ENCODE measurements around the gene PAK2. TPM values are rescaled to one million over a fixed set of nuclear protein-coding genes. Genes with fewer than 3 reads are reported as not detected.

PAK2 gene
- 100 to 1,000 TPM in 1 of 2 experiments, 10 to 100 TPM in 1; 98.4 to 101 TPM for total RNA-seq

- Mint-ChIP-seq H3K9me3 (no peaks in the 10 kb centered on the region), H3K4me1 (ENCODE audit: low read depth) (peaks cover 28% of the 10 kb centered on the region), H3K4me3 (peak within 1 kb of the TSS; percentile 98), H3K27ac (peak within 1 kb of the TSS; percentile 96), H3K27me3 (no peaks in the 10 kb centered on the region), H3K36me3 (peaks cover 15% of the 10 kb centered on the region)
- DNase-seq: peak; percentile 92
- ChIA-PET CTCF (interaction anchor here (0.5 to 1.8 kb wide), 5 partner anchors 98 to 230 kb away, joined by 3 to 4 read pairs (median 3); partner anchors contain the start of gene NCBP2), POLR2A (interaction anchor here (0.7 to 3.2 kb wide), 11 partner anchors 18 to 202 kb away, joined by 3 to 28 read pairs (median 4); partner anchors contain the start of genes CEP19, FBXO45, NCBP2 and PIGX)
- intact Hi-C loops (cut with micrococcal nuclease): loop anchor here (1.0 to 5.0 kb wide), 6 partner anchors 28 to 203 kb away; partner anchors contain the start of genes CEP19, FBXO45, NCBP2 and PIGX
Observed at GRCh38 chr3:196739671-196740480, at the start of gene PAK2. PAK2 (plus strand) TSS chr3:196739857; CDS start chr3:196782647, 42,790 bp downstream.

GRCh38 chr3:196689941-196690660 lies 49.6 kb upstream of the PAK2 start:
- DNase-seq: no peak
- POLR2A ChIA-PET: no interaction called here
- intact Hi-C loops (cut with micrococcal nuclease): no loop called here

GRCh38 chr3:196691386-196691785 lies 48.3 kb upstream of the PAK2 start:
- POLR2A ChIA-PET: no interaction called here

More at GRCh38 chr3:196689941-196690660, 49.6 kb upstream of the PAK2 start:
- H3K27me3 Mint-ChIP-seq: no peaks in the 10 kb centered on the region
- CTCF ChIA-PET: interaction anchor here (9.0 kb wide), 1 partner anchor 80 kb away, joined by 294 read pairs; no protein-coding TSS in a partner anchor
- no peak overlapping the region for H3K27ac Mint-ChIP-seq
- no peaks in the 10 kb centered on the region for H3K36me3 Mint-ChIP-seq
- H3K4me3 Mint-ChIP-seq: no peak overlapping the region
- H3K4me1 Mint-ChIP-seq (ENCODE audit: low read depth): peaks cover 3% of the 10 kb centered on the region
- H3K9me3 Mint-ChIP-seq: no peaks in the 10 kb centered on the region

GRCh38 chr3:196694202-196694638 lies 45.4 kb upstream of the PAK2 start:
- no peaks in the 10 kb centered on the region for H3K4me1 Mint-ChIP-seq (ENCODE audit: low read depth)
- peak; percentile 34 for DNase-seq
- no peak overlapping the region for H3K27ac Mint-ChIP-seq
- H3K27me3 Mint-ChIP-seq: no peaks in the 10 kb centered on the region
- no peak overlapping the region for H3K4me3 Mint-ChIP-seq
- CTCF ChIA-PET: interaction anchor here (0.6 to 1.5 kb wide), 5 partner anchors 9 to 90 kb away, joined by 3 to 7 read pairs (median 4); no protein-coding TSS in a partner anchor
- POLR2A ChIA-PET: no interaction called here
- H3K36me3 Mint-ChIP-seq: no peaks in the 10 kb centered on the region
- no peaks in the 10 kb centered on the region for H3K9me3 Mint-ChIP-seq
- intact Hi-C loops (cut with micrococcal nuclease): no loop called here

More at GRCh38 chr3:196691386-196691785, 48.3 kb upstream of the PAK2 start:
- Mint-ChIP-seq H3K36me3 (no peaks in the 10 kb centered on the region), H3K4me3 (no peak overlapping the region), H3K4me1 (ENCODE audit: low read depth) (no peaks in the 10 kb centered on the region), H3K27me3 (no peaks in the 10 kb centered on the region), H3K9me3 (no peaks in the 10 kb centered on the region), H3K27ac (no peak overlapping the region)
- CTCF ChIA-PET: interaction anchor here (9.0 kb wide), 1 partner anchor 82 kb away, joined by 294 read pairs; no protein-coding TSS in a partner anchor
- intact Hi-C loops (cut with micrococcal nuclease): no loop called here
- no peak for DNase-seq

GRCh38 chr3:196694941-196695848 lies 44.5 kb upstream of the PAK2 start:
- ChIA-PET CTCF (interaction anchor here (1.4 to 1.6 kb wide), 2 partner anchors 7 to 10 kb away, joined by 5 to 8 read pairs; no protein-coding TSS in a partner anchor), POLR2A (interaction anchor here (0.6 kb wide), 1 partner anchor 53 kb away, joined by 4 read pairs; no protein-coding TSS in a partner anchor)
- no peaks in the 10 kb centered on the region for H3K4me1 Mint-ChIP-seq (ENCODE audit: low read depth)
- no peaks in the 10 kb centered on the region for H3K9me3 Mint-ChIP-seq
- peak overlapping the region; percentile 69 for H3K27ac Mint-ChIP-seq
- no peaks in the 10 kb centered on the region for H3K36me3 Mint-ChIP-seq
- H3K4me3 Mint-ChIP-seq: peak overlapping the region; percentile 45
- DNase-seq: peak; percentile 39
- intact Hi-C loops (cut with micrococcal nuclease): no loop called here
- no peaks in the 10 kb centered on the region for H3K27me3 Mint-ChIP-seq

GRCh38 chr3:196695849-196696226 lies 43.8 kb upstream of the PAK2 start:
- ChIA-PET POLR2A (interaction anchor here (0.6 kb wide), 1 partner anchor 54 kb away, joined by 4 read pairs; no protein-coding TSS in a partner anchor), CTCF (interaction anchor here (1.4 to 1.6 kb wide), 2 partner anchors 8 to 11 kb away, joined by 5 to 8 read pairs; no protein-coding TSS in a partner anchor)
- H3K27ac Mint-ChIP-seq: peak overlapping the region; percentile 69
- H3K9me3 Mint-ChIP-seq: no peaks in the 10 kb centered on the region
- H3K4me3 Mint-ChIP-seq: peak overlapping the region; percentile 45
- no peaks in the 10 kb centered on the region for H3K27me3 Mint-ChIP-seq
- no peak for DNase-seq
- H3K4me1 Mint-ChIP-seq (ENCODE audit: low read depth): no peaks in the 10 kb centered on the region
- intact Hi-C loops (cut with micrococcal nuclease): no loop called here
- H3K36me3 Mint-ChIP-seq: no peaks in the 10 kb centered on the region

GRCh38 chr3:196697270-196697669 lies 42.4 kb upstream of the PAK2 start:
- POLR2A ChIA-PET: interaction anchor here (0.8 kb wide), 1 partner anchor 15 kb away, joined by 3 read pairs; the partner anchor contains the start of genes CEP19 and PIGX
- DNase-seq: no peak
- H3K27me3 Mint-ChIP-seq: no peaks in the 10 kb centered on the region
- H3K9me3 Mint-ChIP-seq: no peaks in the 10 kb centered on the region
- no peaks in the 10 kb centered on the region for H3K36me3 Mint-ChIP-seq
- H3K4me1 Mint-ChIP-seq (ENCODE audit: low read depth): no peaks in the 10 kb centered on the region
- CTCF ChIA-PET: interaction anchor here (1.1 to 1.6 kb wide), 3 partner anchors 10 to 89 kb away, joined by 3 to 7 read pairs (median 5); no protein-coding TSS in a partner anchor
- no peak overlapping the region for H3K4me3 Mint-ChIP-seq
- intact Hi-C loops (cut with micrococcal nuclease): no loop called here
- H3K27ac Mint-ChIP-seq: no peak overlapping the region

GRCh38 chr3:196699749-196700148 lies 39.9 kb upstream of the PAK2 start:
- intact Hi-C loops (cut with micrococcal nuclease): no loop called here
- Mint-ChIP-seq H3K4me1 (ENCODE audit: low read depth) (no peaks in the 10 kb centered on the region), H3K9me3 (no peaks in the 10 kb centered on the region), H3K4me3 (no peak overlapping the region), H3K27ac (no peak overlapping the region), H3K27me3 (no peaks in the 10 kb centered on the region), H3K36me3 (no peaks in the 10 kb centered on the region)
- no peak for DNase-seq
- CTCF ChIA-PET: interaction anchor here (1.3 kb wide), 1 partner anchor 90 kb away, joined by 3 read pairs; no protein-coding TSS in a partner anchor
- POLR2A ChIA-PET: no interaction called here

GRCh38 chr3:196700801-196701200 lies 38.9 kb upstream of the PAK2 start:
- intact Hi-C loops (cut with micrococcal nuclease): no loop called here
- no peaks in the 10 kb centered on the region for H3K4me1 Mint-ChIP-seq (ENCODE audit: low read depth)
- no peak for DNase-seq
- H3K4me3 Mint-ChIP-seq: no peak overlapping the region
- H3K9me3 Mint-ChIP-seq: no peaks in the 10 kb centered on the region
- H3K27ac Mint-ChIP-seq: no peak overlapping the region
- CTCF ChIA-PET: interaction anchor here (1.3 kb wide), 1 partner anchor 91 kb away, joined by 3 read pairs; no protein-coding TSS in a partner anchor
- no peaks in the 10 kb centered on the region for H3K27me3 Mint-ChIP-seq
- H3K36me3 Mint-ChIP-seq: no peaks in the 10 kb centered on the region
- POLR2A ChIA-PET: no interaction called here

- Mint-ChIP-seq H3K27ac (no peak overlapping the region), H3K4me3 (no peak overlapping the region), H3K9me3 (no peaks in the 10 kb centered on the region), H3K27me3 (no peaks in the 10 kb centered on the region), H3K36me3 (peaks cover 4% of the 10 kb centered on the region), H3K4me1 (ENCODE audit: low read depth) (peaks cover 10% of the 10 kb centered on the region)
- POLR2A ChIA-PET: interaction anchor here (1.4 kb wide), 1 partner anchor 34 kb away, joined by 4 read pairs; no protein-coding TSS in a partner anchor
- no peak for DNase-seq
- intact Hi-C loops (cut with micrococcal nuclease): no loop called here
- CTCF ChIA-PET: no interaction called here
Observed at GRCh38 chr3:196706327-196706726, 33.3 kb upstream of the PAK2 start.

- ChIA-PET POLR2A (interaction anchor here (1.4 kb wide), 1 partner anchor 34 kb away, joined by 4 read pairs; no protein-coding TSS in a partner anchor), CTCF (interaction anchor here (1.9 kb wide), 1 partner anchor 97 kb away, joined by 5 read pairs; no protein-coding TSS in a partner anchor)
- Mint-ChIP-seq H3K27me3 (no peaks in the 10 kb centered on the region), H3K36me3 (peaks cover 4% of the 10 kb centered on the region), H3K4me3 (no peak overlapping the region), H3K4me1 (ENCODE audit: low read depth) (peaks cover 12% of the 10 kb centered on the region), H3K9me3 (no peaks in the 10 kb centered on the region), H3K27ac (no peak overlapping the region)
- intact Hi-C loops (cut with micrococcal nuclease): no loop called here
- no peak for DNase-seq
Observed at GRCh38 chr3:196706731-196707130, 32.9 kb upstream of the PAK2 start.
